NAMALWA (cell line): ENCODE data around the gene FHAD1.

Source experiments
- DNase-seq: peaks from one replicate; pipeline ENCODE4 v3.0.0-alpha.2; 2015; ENCODE audit warnings: low spot score

FHAD1 gene

GRCh38 chr1:15218287-15219279 is 28.4 kb upstream of the FHAD1 start:
- peak; percentile 14 for DNase-seq

GRCh38 chr1:15219280-15220023 is 27.6 kb upstream of the FHAD1 start:
- no peak for DNase-seq

DNA sequence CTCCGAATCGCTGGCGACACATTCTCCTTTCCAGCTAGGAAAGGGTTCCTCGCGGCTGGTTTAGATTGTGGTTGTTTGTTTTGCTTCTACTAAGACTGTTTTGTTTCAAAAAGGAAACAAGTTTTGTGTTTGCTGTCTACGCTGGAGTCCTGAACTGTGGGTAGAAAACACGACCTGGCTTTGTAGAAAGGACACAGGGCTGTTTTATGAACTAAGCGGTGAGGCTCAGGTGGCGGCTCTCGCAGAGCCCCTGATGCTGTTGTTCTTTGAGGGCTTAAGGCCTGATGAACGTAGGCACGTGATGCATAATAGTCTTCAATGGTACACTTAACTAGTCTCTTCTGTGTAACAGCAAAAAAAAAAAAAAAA is 27.0 kb upstream of the FHAD1 start:
- no peak for DNase-seq

DNA sequence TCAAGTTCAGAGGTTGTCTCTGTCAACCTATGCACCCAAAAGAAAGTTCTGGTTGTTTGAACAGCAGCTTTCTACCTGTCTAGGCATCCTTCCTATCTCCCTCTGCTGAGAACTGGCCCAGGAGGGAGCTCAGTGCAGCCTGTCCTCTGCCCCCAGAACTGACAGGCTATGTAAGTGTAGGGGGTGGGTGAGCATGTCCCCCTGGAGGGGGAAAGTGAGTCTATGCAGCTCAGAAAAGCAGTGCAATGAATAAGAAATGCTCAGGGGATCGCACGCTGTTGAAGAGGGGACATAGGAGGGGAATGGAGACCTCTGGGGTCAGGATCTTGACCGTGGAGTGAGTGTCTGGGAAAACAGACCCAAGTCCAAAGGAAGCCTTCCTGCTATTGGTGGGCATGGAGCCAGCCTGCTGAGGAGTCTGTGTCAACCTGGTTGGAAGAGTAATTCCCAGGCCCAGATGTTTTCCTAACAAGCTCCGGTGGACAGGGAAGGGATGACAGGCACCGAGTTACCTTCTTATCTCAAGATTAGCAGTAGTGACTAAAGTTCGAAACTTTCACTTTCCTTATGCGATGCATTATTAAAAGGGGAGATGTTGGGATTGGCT is 26.1 kb upstream of the FHAD1 start:
- DNase-seq = no peak

- no peak for DNase-seq
Measured at GRCh38 chr1:15222653-15223303, 24.2 kb upstream of the FHAD1 start.

- no peak for DNase-seq
Measured at GRCh38 chr1:15224259-15224869, 22.7 kb upstream of the FHAD1 start.

- no peak for DNase-seq
Measured at GRCh38 chr1:15224974-15225373, 22.0 kb upstream of the FHAD1 start.

- no peak for DNase-seq
Measured at GRCh38 chr1:15225461-15225860, 21.6 kb upstream of the FHAD1 start.

DNA sequence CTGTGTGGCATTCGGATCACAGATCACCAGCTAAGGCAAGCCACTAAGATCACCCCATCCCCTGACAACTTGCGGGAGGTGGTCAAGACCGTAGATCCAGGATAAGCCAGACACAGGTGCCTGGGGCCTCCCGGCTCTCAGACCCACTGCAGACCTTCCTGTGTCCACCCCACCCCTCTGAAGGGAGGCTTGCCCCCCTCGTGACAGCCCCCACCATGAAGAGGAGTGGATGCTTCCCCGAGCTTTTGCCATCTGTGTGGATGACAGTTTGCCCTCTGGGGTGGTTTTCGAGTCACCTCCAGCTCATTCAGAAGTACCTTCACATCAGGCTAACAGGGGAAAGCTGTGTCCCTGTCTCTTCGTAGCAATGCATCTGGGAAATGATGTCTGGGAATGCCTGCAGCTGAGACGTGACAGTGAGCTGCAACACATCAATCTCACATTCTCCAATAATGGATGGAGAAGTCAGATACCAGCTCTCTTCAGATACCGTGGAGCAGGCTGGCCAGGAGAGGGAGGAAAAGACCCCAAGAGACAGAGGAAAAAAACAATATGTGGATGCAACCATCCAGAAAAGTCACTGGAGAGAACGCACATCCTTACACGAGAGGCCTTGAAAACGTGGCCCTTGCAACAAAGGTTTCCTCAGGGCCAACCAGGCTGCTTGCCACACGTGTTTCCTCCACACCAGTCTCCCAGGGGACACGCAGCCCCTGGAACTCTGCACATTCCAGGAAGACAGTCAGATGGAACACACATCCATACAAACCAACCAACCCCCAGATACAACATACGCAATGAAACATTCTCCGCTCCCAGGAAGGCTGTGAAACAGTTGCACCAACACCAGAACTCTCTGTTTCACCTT is 20.4 kb upstream of the FHAD1 start:
- DNase-seq = no peak

- DNase-seq = no peak
Measured at GRCh38 chr1:15229707-15230131, 17.3 kb upstream of the FHAD1 start.

DNA sequence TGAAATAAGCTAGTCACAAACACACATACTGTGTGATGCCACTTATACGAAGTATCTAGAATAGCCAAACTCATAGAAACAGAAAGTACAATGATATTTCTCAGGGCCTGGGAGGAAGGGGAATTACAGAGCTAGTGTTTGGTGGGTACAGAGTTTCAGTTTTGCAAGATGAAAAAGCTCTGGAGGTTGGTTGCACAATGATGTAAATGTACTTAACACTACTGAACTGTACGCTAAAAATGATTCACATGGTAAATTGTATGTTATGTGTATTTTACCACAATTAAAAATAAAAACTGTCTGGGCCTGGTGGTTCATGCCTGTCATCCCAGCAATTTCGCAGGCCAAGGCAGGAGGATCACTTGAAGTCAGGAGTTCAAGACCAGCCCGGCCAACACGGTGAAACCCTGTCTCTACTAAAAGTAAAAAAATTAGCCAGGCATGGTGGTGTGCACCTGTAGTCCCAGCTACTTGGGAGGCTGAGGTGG is 15.3 kb upstream of the FHAD1 start:
- DNase-seq = peak; percentile 10

DNA sequence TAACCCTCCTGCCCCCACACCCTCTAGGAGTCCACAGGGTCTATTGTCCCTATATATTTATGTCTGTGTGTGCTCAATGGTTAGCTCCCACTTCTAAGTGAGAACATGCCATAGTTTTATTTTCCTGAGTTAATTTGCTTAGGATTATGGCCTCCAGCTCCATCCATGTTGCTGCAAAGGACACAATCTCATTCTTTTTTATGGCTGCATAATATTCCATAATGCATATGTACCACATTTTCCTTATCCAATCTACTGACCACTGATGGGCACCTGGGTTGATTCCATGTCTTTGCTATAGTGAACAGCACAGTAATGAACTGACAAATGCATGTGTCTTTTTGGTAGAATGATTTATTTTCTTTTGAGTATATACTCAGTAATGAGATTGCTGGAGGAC is 13.3 kb upstream of the FHAD1 start:
- DNase-seq = no peak

- peak; percentile 26 for DNase-seq
Measured at GRCh38 chr1:15236321-15236721, 10.7 kb upstream of the FHAD1 start.

- DNase-seq = no peak
Measured at GRCh38 chr1:15236746-15237145, 10.3 kb upstream of the FHAD1 start.

DNA sequence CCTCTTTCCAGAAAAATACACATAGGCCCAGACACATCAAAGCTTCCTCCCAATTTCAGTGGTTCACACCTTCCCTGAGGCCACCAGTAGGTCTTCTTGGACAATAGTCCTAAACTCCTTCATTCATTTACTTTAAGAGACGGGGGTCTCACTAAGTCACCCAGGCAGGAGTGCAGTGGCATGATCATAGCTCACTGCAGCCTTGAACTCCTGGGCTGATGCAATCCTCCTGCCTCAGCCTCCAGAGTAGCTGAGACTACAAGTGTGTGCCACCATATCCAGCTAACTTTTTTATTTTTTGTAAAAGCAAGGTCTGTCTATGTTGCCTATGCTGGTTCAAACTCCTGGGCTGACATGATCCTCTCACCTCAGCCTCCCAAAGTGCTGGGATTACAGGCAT is 8.2 kb upstream of the FHAD1 start:
- DNase-seq = no peak

GRCh38 chr1:15242766-15243165 is 4.3 kb upstream of the FHAD1 start:
- DNase-seq = no peak

DNA sequence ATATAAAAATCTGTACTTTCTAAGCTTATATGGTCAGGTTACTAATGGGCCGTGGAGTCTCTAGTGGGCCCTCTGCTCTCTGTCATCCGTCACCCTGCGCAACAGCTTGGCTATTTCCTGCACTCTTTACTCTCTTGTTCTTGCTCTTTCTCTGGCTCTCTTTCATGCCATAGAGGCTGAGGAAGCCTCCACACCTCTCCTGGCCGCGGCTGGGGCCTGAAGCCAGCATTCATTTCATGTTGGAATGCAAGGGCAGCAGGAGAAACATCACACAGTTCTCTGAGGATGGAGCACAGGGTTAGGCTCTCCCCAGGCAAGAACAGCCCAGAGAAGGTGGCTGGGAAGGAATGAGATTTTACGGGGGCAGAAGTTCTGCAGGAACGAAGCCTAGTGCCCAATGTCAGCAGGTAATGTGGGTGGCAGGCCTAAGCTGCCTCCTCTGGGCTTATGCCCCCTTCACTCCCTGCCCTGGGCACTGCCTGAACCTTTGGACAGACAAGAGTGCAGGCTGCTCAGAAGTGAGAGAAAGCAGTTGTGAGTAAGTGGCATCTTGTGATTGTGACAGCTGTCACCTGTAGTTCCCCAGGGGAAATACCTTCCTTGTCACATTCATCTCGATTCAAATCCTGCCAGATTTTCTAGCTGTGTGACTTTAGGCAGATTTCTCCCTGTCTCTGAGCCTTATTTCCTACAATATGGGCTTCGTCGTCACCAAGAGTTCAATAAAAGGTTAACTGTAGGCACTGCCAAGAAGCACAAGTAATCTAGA is 3.6 kb upstream of the FHAD1 start:
- no peak for DNase-seq

GRCh38 chr1:15244813-15245212 is 2.2 kb upstream of the FHAD1 start:
- DNase-seq = peak; percentile 41

DNA sequence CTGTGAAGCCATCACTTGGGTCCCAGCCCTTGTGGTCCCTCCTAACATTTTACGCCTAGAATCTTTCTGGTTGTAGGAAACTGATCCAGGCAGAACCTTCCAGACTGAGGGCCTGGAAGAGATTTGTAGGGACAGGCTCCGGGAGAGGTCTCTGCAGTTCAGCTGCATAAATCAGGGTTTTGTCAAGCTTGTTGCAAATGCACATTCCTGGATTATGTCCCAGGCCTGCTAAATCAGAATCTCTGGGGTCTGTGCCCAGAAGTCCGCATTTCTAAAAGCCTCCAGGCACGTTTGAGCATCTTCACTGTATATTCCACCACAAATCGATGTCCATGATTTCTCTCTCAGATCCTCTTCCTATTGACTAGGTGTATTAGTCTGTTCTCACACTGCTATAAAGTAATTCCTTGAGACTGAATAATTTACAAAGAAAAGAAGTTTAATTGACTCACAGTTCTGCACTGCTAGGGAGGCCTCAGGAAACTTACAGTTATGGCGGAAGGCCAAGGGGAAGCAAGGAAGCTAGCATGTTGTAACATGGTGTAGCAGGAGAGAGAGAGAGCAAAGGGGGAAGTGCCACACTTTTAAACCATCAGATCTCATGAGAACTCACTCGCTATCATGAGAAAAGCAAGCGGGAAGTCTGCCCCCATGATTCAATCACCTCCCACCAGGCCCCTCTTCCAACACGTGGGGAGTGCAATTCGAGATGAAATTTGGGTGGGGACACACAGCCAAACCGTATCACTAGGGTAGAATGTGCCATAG is 1.2 kb upstream of the FHAD1 start:
- DNase-seq = no peak
